KOPT-K1 (cell line): ENCODE results near the gene PTX4.

ENCODE experiments used
- H3K27ac ChIP-seq: fragments of 200-600 bp; sonication (generic); 2 replicates; pipeline ENCODE4 v1.5.1; 2016; ENCODE audit warnings: antibody characterized with exemption, mild to moderate bottlenecking, low read depth, low read length; ENCODE audit not compliant: poor library complexity, severe bottlenecking
- H3K36me3 ChIP-seq: fragments of 200-600 bp; sonication (generic); 2 replicates; pipeline ENCODE4 v1.5.1; 2017; ENCODE audit warnings: antibody characterized with exemption, mild to moderate bottlenecking, low read length, moderate library complexity; ENCODE audit not compliant: insufficient read depth
- H3K9me3 ChIP-seq: fragments of 200-600 bp; sonication (generic); 2 replicates; pipeline ENCODE4 v1.5.1; 2017; ENCODE audit warnings: antibody characterized with exemption, low read length, mild to moderate bottlenecking; ENCODE audit not compliant: insufficient read depth, poor library complexity, severe bottlenecking

Gene PTX4

GRCh38 chr16:1488619-1489018, at the start of gene PTX4:
TSS of gene PTX4 (minus strand) at chr16:1488944. CDS start at chr16:1488909, 35 bp downstream.
- Histone ChIP-seq H3K9me3 (no peaks in the 10 kb centered on the region), H3K36me3 (no peaks in the 10 kb centered on the region), H3K27ac (no peak within 1 kb of the TSS)

GRCh38 chr16:1537763-1538289, 49.1 kb upstream of the PTX4 start:
- no peaks in the 10 kb centered on the region for H3K9me3 ChIP-seq
- H3K36me3 ChIP-seq = no peaks in the 10 kb centered on the region
- H3K27ac ChIP-seq = peak overlapping the region; percentile 25

GRCh38 chr16:1537138-1537577, 48.4 kb upstream of the PTX4 start:
- Histone ChIP-seq H3K36me3 (no peaks in the 10 kb centered on the region), H3K27ac (no peak overlapping the region)

GRCh38 chr16:1536601-1537000, 47.9 kb upstream of the PTX4 start:
- Histone ChIP-seq H3K27ac (no peak overlapping the region), H3K36me3 (no peaks in the 10 kb centered on the region), H3K9me3 (no peaks in the 10 kb centered on the region)

More at GRCh38 chr16:1537138-1537577, 48.4 kb upstream of the PTX4 start:
- no peaks in the 10 kb centered on the region for H3K9me3 ChIP-seq

- no peak overlapping the region for H3K27ac ChIP-seq
- no peaks in the 10 kb centered on the region for H3K36me3 ChIP-seq
- no peaks in the 10 kb centered on the region for H3K9me3 ChIP-seq
Measured at GRCh38 chr16:1535391-1536291, 46.9 kb upstream of the PTX4 start.

GRCh38 chr16:1534021-1535020, 45.6 kb upstream of the PTX4 start:
- Histone ChIP-seq H3K9me3 (no peaks in the 10 kb centered on the region), H3K27ac (no peak overlapping the region), H3K36me3 (no peaks in the 10 kb centered on the region)

GRCh38 chr16:1533443-1533951, 44.8 kb upstream of the PTX4 start, which contains the start of gene TMEM204:
TSS of gene TMEM204 (plus strand) at chr16:1533666. CDS start at chr16:1534276, 610 bp downstream.
- Histone ChIP-seq H3K36me3 (no peaks in the 10 kb centered on the region), H3K9me3 (no peaks in the 10 kb centered on the region), H3K27ac (no peak within 1 kb of the TSS)

- Histone ChIP-seq H3K36me3 (no peaks in the 10 kb centered on the region), H3K27ac (no peak overlapping the region)
Measured at GRCh38 chr16:1532771-1533170, 44.0 kb upstream of the PTX4 start.

GRCh38 chr16:1532081-1532760, 43.5 kb upstream of the PTX4 start:
- no peaks in the 10 kb centered on the region for H3K36me3 ChIP-seq
- H3K9me3 ChIP-seq = no peaks in the 10 kb centered on the region
- no peak overlapping the region for H3K27ac ChIP-seq

More at GRCh38 chr16:1532771-1533170, 44.0 kb upstream of the PTX4 start:
- H3K9me3 ChIP-seq = no peaks in the 10 kb centered on the region

GRCh38 chr16:1531638-1531910, 42.8 kb upstream of the PTX4 start:
- H3K27ac ChIP-seq = no peak overlapping the region
- no peaks in the 10 kb centered on the region for H3K36me3 ChIP-seq
- H3K9me3 ChIP-seq = no peaks in the 10 kb centered on the region

GRCh38 chr16:1530883-1531637, 42.3 kb upstream of the PTX4 start:
- H3K36me3 ChIP-seq = no peaks in the 10 kb centered on the region
- no peak overlapping the region for H3K27ac ChIP-seq
- H3K9me3 ChIP-seq = no peaks in the 10 kb centered on the region

GRCh38 chr16:1530349-1530882, 41.7 kb upstream of the PTX4 start:
- no peak overlapping the region for H3K27ac ChIP-seq
- H3K36me3 ChIP-seq = no peaks in the 10 kb centered on the region
- H3K9me3 ChIP-seq = no peaks in the 10 kb centered on the region

GRCh38 chr16:1528921-1529537, 40.3 kb upstream of the PTX4 start:
- no peaks in the 10 kb centered on the region for H3K9me3 ChIP-seq
- H3K27ac ChIP-seq = no peak overlapping the region
- no peaks in the 10 kb centered on the region for H3K36me3 ChIP-seq
